Prostate gland (tissue), 2 donors: ENCODE measurements around the gene C4orf50. TPM values are rescaled to one million over a fixed set of nuclear protein-coding genes. Genes with fewer than 3 reads are reported as not detected.

Experiments used
- DNase-seq: peaks from one replicate; pipeline ENCODE4 v3.0.0-alpha.2; 2019; ENCODE audit warnings: low spot score
- H3K27ac ChIP-seq, 2 donors: fragments of 200-600 bp; sonication (generic); 2 replicates each; pipeline ENCODE4 v1.5.1; 2017 to 2019
- H3K27me3 ChIP-seq: fragments of 200-600 bp; sonication (generic); replicated peaks from 2 replicates; pipeline ENCODE4 v1.5.1; 2019; ENCODE audit not compliant: insufficient read depth
- H3K36me3 ChIP-seq, 2 donors: fragments of 200-600 bp; sonication (generic); 1 replicate in 1 of 2; 2 replicates in 1 of 2; pipeline versions ENCODE4 v1.5.1 to v1.8.1; 2017 to 2019
- H3K4me1 ChIP-seq: fragments of 200-600 bp; sonication (generic); replicated peaks from 2 replicates; pipeline ENCODE4 v1.5.1; 2019
- H3K4me3 ChIP-seq, 2 donors: fragments of 200-600 bp; sonication (generic); 2 replicates each; pipeline ENCODE4 v1.5.1; 2017 to 2019
- H3K9me3 ChIP-seq: fragments of 200-600 bp; sonication (generic); 2 replicates; pipeline ENCODE4 v1.5.1; 2017
- CTCF ChIP-seq, 4 experiments: fragments of 200-600 bp in 2 of 4; fragments of 450-650 bp in 2 of 4; sonication (generic) in 2 of 4; IDR thresholded peaks; 1 replicate in 3 of 4; 2 replicates in 1 of 4; pipeline ENCODE4 v1.5.1; 2016 to 2019; ENCODE audit warnings: antibody characterized with exemption in 4 of 4, mild to moderate bottlenecking in 2 of 4, moderate library complexity in 2 of 4
- POLR2A ChIP-seq: fragments of 450-650 bp; IDR thresholded peaks from one replicate; pipeline ENCODE4 v1.6.1; 2016; ENCODE audit warnings: antibody characterized with exemption, mild to moderate bottlenecking
- POLR2AphosphoS5 ChIP-seq: sonication (generic); formaldehyde crosslinking; IDR thresholded peaks from one replicate; pipeline ENCODE4 v1.6.1; 2017; ENCODE audit warnings: antibody characterized with exemption
- WGBS: methylation state at CpG from one replicate; pipeline ENCODE4 v1.1.5; 2018; 5-methylcytosine and 5-hydroxymethylcytosine counted together
- intact Hi-C: fragments of 100-400 bp; cut with DNase I; formaldehyde crosslinking; loops from one replicate; pipeline ENCODE4 v1.14.2; 2022
- total RNA-seq, 2 donors: library from RNA; depleted of rRNA; stranded (reverse); fragments of >200 nt; gene quantifications; one replicate each; pipeline ENCODE4 v1.1.0, GENCODE V29; 2016

C4orf50 gene
- total RNA-seq, 2 donors from 2014 or later = 0.87 to 2.8 TPM

DNA sequence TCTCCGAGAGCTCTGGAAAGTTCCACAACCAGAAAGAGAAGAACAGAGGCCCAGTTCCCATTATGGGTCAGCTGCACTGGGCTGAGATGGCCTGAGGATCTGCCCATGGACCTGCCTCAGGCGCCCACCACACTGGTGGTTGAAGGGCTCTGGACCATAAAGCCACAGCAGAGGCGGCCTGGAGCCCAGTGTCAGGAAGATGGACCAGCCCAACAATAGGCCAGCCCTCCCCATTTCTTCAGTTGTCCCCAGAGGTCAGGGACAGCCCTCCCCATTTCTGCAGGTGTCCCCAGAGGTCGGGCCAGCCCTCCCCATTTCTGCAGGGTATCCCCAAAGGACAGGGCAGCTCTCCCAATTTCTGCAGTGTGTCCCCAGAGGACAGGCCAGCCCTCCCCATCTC lies 37.2 kb upstream of the C4orf50 start:
- H3K4me1 ChIP-seq = no peaks in the 10 kb centered on the region
- intact Hi-C loops = no loop called here
- TF ChIP-seq CTCF (IDR thresholded peaks at IDR 0.05) (no peak), POLR2AphosphoS5 (no peak), POLR2A (no peak)

GRCh38 chr4:6055030-6055429 lies 36.8 kb upstream of the C4orf50 start:
- DNase-seq = no peak

More for the DNA sequence above, 37.2 kb upstream of the C4orf50 start:
- Histone ChIP-seq H3K4me3 (no peak overlapping the region), H3K36me3 (no peaks in the 10 kb centered on the region), H3K9me3 (no peaks in the 10 kb centered on the region), H3K27ac (no peak overlapping the region), H3K27me3 (no peaks in the 10 kb centered on the region)
- DNase-seq = no peak
- WGBS = 93% methylated on average over 4 of the region's 4 CpGs

GRCh38 chr4:6054162-6054922 lies 36.1 kb upstream of the C4orf50 start:
- H3K27me3 ChIP-seq = no peaks in the 10 kb centered on the region
- DNase-seq = no peak
- intact Hi-C loops = no loop called here
- no peak overlapping the region for H3K27ac ChIP-seq
- H3K4me1 ChIP-seq = no peaks in the 10 kb centered on the region
- H3K4me3 ChIP-seq = no peak overlapping the region
- H3K9me3 ChIP-seq = no peaks in the 10 kb centered on the region
- no peak for TF ChIP-seq POLR2A
- TF ChIP-seq POLR2AphosphoS5 = no peak
- no peak for TF ChIP-seq CTCF (IDR thresholded peaks at IDR 0.05)
- WGBS = 65% methylated on average over 16 of the region's 16 CpGs
- H3K36me3 ChIP-seq = no peaks in the 10 kb centered on the region

More at GRCh38 chr4:6055030-6055429, 36.8 kb upstream of the C4orf50 start:
- no peak overlapping the region for H3K27ac ChIP-seq
- intact Hi-C loops = no loop called here
- no peak overlapping the region for H3K4me3 ChIP-seq
- no peaks in the 10 kb centered on the region for H3K9me3 ChIP-seq
- H3K4me1 ChIP-seq = no peaks in the 10 kb centered on the region
- 100% methylated on average over 4 of the region's 4 CpGs for WGBS
- TF ChIP-seq POLR2AphosphoS5 (no peak), POLR2A (no peak), CTCF (IDR thresholded peaks at IDR 0.05) (no peak)
- H3K36me3 ChIP-seq = no peaks in the 10 kb centered on the region
- no peaks in the 10 kb centered on the region for H3K27me3 ChIP-seq

DNA sequence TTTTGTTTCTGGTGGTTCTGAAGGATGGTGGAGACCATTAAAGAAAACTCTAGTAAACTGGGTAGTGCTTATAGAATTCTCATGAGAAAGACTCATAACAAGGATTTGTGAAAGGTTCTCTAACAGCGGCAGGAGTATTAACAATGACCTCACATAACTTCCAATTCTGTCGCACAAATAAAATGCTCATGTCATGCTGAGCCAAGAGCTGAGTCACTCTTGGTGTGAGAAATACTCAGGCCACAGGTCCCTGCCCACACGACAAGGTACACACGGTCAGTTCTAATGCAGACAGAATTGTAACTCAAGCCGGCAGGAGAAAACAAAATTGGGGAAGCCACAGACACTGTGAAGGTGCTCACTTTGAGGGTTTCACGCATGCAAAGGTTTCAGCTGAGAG lies 34.4 kb upstream of the C4orf50 start:
- WGBS = 66% methylated on average over 6 of the region's 6 CpGs

More for the DNA sequence above, 34.4 kb upstream of the C4orf50 start:
- TF ChIP-seq POLR2AphosphoS5 (no peak), POLR2A (no peak), CTCF (IDR thresholded peaks at IDR 0.05) (no peak)
- no peak overlapping the region for H3K27ac ChIP-seq
- no peaks in the 10 kb centered on the region for H3K36me3 ChIP-seq
- no peaks in the 10 kb centered on the region for H3K4me1 ChIP-seq
- H3K27me3 ChIP-seq = no peaks in the 10 kb centered on the region
- no peak for DNase-seq
- no peak overlapping the region for H3K4me3 ChIP-seq
- intact Hi-C loops = no loop called here
- no peaks in the 10 kb centered on the region for H3K9me3 ChIP-seq
